Astrocyte (in vitro differentiated cells and primary cell): ENCODE data around the gene HECTD4. TPM values are rescaled to one million over a fixed set of nuclear protein-coding genes. Genes with fewer than 3 reads are reported as not detected.

Experiments used
- DNase-seq: peaks from one replicate; pipeline ENCODE4 v3.0.0-alpha.2; 2010; ENCODE audit warnings: low read depth
- FAIRE-seq: peaks from 2 replicates; lab custom pipeline; 2011; peaks lifted over from hg19 to GRCh38; lab: Jason Lieb, UNC
- H2AFZ ChIP-seq: 2 replicates; pipeline ENCODE4 v1.6.0; 2012; ENCODE audit warnings: low read depth, low read length, inconsistent platforms
- H3K27ac ChIP-seq: 2 replicates; pipeline ENCODE4 v1.5.1; 2011; ENCODE audit warnings: low read depth, low read length, inconsistent platforms
- H3K27me3 ChIP-seq: 2 replicates; pipeline ENCODE4 v1.6.0; 2011; ENCODE audit warnings: low read length, inconsistent platforms; ENCODE audit not compliant: insufficient read depth
- H3K36me3 ChIP-seq: 2 replicates; pipeline ENCODE4 v1.5.1; 2011; ENCODE audit warnings: low read length, inconsistent platforms; ENCODE audit not compliant: insufficient read depth
- H3K4me1 ChIP-seq: 2 replicates; pipeline ENCODE4 v1.5.1; 2011; ENCODE audit warnings: low read length, inconsistent platforms; ENCODE audit not compliant: insufficient read depth
- H3K4me2 ChIP-seq: 2 replicates; pipeline ENCODE4 v1.6.0; 2012; ENCODE audit warnings: low read length, inconsistent platforms
- H3K4me3 ChIP-seq: 2 replicates; pipeline ENCODE4 v1.5.1; 2011; ENCODE audit warnings: low read depth, mild to moderate bottlenecking, low read length, inconsistent platforms; ENCODE audit not compliant: insufficient read depth
- H3K79me2 ChIP-seq: 2 replicates; pipeline ENCODE4 v1.6.0; 2012; ENCODE audit warnings: mild to moderate bottlenecking, low read length, inconsistent platforms; ENCODE audit not compliant: insufficient read depth
- H3K9ac ChIP-seq: 2 replicates; pipeline ENCODE4 v1.6.0; 2012; ENCODE audit warnings: mild to moderate bottlenecking, low read length, inconsistent platforms
- H3K9me3 ChIP-seq: 2 replicates; pipeline ENCODE4 v1.5.1; 2012; ENCODE audit warnings: low read depth, mild to moderate bottlenecking, low read length, inconsistent platforms; ENCODE audit not compliant: insufficient read depth
- H4K20me1 ChIP-seq: 2 replicates; pipeline ENCODE4 v1.6.0; 2012; ENCODE audit warnings: low read length, inconsistent platforms; ENCODE audit not compliant: insufficient read depth
- H3K27ac Mint-ChIP-seq: one replicate; pipeline ENCODE4 v1.8.0; 2021; ENCODE audit warnings: mild to moderate bottlenecking, mixed read lengths; ENCODE audit not compliant: unreplicated experiment
- H3K27me3 Mint-ChIP-seq: one replicate; pipeline ENCODE4 v1.8.0; 2021; ENCODE audit warnings: low read depth, mixed read lengths; ENCODE audit not compliant: unreplicated experiment
- H3K36me3 Mint-ChIP-seq: one replicate; pipeline ENCODE4 v1.8.0; 2021; ENCODE audit warnings: low read depth, mixed read lengths; ENCODE audit not compliant: unreplicated experiment
- H3K4me1 Mint-ChIP-seq: one replicate; pipeline ENCODE4 v1.8.0; 2021; ENCODE audit warnings: low read depth, mixed read lengths; ENCODE audit not compliant: unreplicated experiment
- H3K4me3 Mint-ChIP-seq: one replicate; pipeline ENCODE4 v1.8.0; 2021; ENCODE audit warnings: mild to moderate bottlenecking, moderate library complexity, mixed read lengths; ENCODE audit not compliant: unreplicated experiment
- H3K9me3 Mint-ChIP-seq: one replicate; pipeline ENCODE4 v1.8.0; 2021; ENCODE audit warnings: mild to moderate bottlenecking, mixed read lengths; ENCODE audit not compliant: unreplicated experiment
- EZH2 ChIP-seq: IDR thresholded peaks from 2 replicates; pipeline ENCODE4 v1.6.1; 2012; ENCODE audit warnings: mild to moderate bottlenecking, low read length, inconsistent platforms; ENCODE audit not compliant: insufficient read depth
- total RNA-seq: library from RNA; stranded (reverse); gene quantifications from 2 replicates; pipeline ENCODE4 v1.2.1, GENCODE V29; 2021
- TF ChIP-seq, protein P1 (sequence below): IDR thresholded peaks from 2 replicates; pipeline ENCODE4 v1.5.1; 2011; ENCODE audit warnings: low read depth, mild to moderate bottlenecking, inconsistent platforms, low read length, moderate library complexity; ENCODE audit not compliant: insufficient read depth

HECTD4 gene
- total RNA-seq, 1 donor from 2014 or later, result 38.9 TPM

DNA sequence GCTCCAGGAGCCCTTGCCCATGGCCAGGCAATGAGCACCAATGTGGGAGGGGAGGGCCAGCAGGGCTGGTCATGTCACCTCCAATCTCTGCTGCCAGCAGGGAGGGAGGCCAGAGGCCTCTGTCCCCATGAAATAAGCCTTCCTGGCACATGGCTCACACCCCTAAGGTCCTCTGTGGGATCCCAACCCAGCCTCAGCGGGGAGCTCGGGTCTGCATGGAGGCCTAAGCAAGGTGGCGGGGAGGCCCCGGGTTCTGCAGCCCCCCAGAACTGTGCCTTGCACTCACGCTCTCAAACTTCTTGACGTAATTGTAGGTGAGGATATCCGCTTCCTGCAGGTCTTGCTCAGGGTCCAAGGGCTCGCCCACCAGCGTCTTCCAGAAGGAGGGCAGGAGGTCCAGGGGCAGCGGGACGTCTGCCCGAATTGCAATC is 215.2 kb downstream of the HECTD4 start:
- Histone ChIP-seq H3K27ac (no peak overlapping the region), H3K9ac (no peak overlapping the region), H3K79me2 (no peaks in the 10 kb centered on the region), H4K20me1 (no peaks in the 10 kb centered on the region), H3K4me1 (no peaks in the 10 kb centered on the region), H3K36me3 (peaks cover 1% of the 10 kb centered on the region), H3K27me3 (no peaks in the 10 kb centered on the region), H3K4me3 (no peak overlapping the region), H2AFZ (no peak overlapping the region), H3K9me3 (no peaks in the 10 kb centered on the region), H3K4me2 (no peak overlapping the region)
- no peak for FAIRE-seq
- no peak for TF ChIP-seq EZH2
- TF ChIP-seq, protein P1, sequence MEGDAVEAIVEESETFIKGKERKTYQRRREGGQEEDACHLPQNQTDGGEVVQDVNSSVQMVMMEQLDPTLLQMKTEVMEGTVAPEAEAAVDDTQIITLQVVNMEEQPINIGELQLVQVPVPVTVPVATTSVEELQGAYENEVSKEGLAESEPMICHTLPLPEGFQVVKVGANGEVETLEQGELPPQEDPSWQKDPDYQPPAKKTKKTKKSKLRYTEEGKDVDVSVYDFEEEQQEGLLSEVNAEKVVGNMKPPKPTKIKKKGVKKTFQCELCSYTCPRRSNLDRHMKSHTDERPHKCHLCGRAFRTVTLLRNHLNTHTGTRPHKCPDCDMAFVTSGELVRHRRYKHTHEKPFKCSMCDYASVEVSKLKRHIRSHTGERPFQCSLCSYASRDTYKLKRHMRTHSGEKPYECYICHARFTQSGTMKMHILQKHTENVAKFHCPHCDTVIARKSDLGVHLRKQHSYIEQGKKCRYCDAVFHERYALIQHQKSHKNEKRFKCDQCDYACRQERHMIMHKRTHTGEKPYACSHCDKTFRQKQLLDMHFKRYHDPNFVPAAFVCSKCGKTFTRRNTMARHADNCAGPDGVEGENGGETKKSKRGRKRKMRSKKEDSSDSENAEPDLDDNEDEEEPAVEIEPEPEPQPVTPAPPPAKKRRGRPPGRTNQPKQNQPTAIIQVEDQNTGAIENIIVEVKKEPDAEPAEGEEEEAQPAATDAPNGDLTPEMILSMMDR, result no peak
- no peak overlapping the region for H3K4me3 Mint-ChIP-seq
- peaks cover 16% of the 10 kb centered on the region for H3K36me3 Mint-ChIP-seq
- no peaks in the 10 kb centered on the region for H3K9me3 Mint-ChIP-seq
- no peak overlapping the region for H3K27ac Mint-ChIP-seq
- H3K4me1 Mint-ChIP-seq, result no peaks in the 10 kb centered on the region
- H3K27me3 Mint-ChIP-seq, result no peaks in the 10 kb centered on the region
- no peak for DNase-seq

DNA sequence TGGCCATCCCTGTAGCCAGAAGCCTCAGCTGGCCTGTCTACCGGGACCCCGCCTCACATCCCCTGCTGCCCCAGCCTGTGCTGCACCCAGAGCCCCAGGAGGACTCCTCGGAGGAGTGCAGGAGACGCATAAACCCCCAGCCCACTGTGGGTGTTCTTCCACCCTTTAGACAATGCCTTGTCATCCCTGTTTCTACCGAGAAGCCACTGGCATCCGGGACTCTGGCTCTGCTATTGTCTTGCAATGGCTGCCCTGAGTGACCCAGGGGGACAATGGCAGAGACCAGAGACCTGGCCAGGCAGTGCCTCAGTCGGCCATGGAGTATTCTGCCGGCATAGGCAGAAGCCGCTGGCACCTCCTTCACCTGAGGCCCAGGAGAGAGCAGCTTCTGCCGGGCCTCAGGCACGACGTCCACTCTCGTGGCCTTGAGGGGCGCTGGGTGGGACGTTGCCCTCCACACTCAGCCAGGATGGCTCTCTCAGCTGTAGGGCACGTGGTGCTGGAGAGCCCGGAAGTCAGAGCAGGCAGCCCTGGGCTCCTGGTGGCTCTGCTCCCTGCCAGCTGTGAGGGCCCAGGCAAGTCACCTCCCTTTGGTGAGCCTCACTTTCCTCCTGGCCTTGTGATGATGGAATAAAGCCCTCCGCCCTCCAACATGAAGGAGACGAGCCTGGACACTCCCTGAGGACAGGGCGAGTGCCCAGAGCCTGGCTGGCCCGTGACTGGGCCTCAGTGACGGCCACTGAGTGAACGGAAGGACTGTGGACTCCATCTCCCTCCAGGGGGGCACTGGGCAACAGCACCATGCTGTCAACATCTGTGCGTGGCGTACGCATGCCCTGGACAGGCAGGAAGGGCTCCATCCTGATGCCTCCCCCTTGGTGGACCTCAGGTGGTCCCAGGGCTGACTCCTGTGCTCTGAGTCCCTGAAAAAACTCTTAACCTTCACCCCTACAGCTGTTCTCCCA is 215.9 kb downstream of the HECTD4 start:
- H3K4me3 ChIP-seq, result no peak overlapping the region
- peaks cover 4% of the 10 kb centered on the region for H3K36me3 ChIP-seq
- no peak overlapping the region for H3K4me3 Mint-ChIP-seq
- H3K9ac ChIP-seq, result no peak overlapping the region
- DNase-seq, result no peak
- no peaks in the 10 kb centered on the region for H3K27me3 ChIP-seq
- no peaks in the 10 kb centered on the region for H4K20me1 ChIP-seq
- no peak overlapping the region for H3K27ac ChIP-seq
- no peaks in the 10 kb centered on the region for H3K27me3 Mint-ChIP-seq
- no peaks in the 10 kb centered on the region for H3K4me1 Mint-ChIP-seq
- no peaks in the 10 kb centered on the region for H3K4me1 ChIP-seq
- FAIRE-seq, result no peak
- no peak overlapping the region for H2AFZ ChIP-seq
- no peak overlapping the region for H3K4me2 ChIP-seq
- TF ChIP-seq, protein P1, result no peak
- no peak for TF ChIP-seq EZH2
- no peaks in the 10 kb centered on the region for H3K79me2 ChIP-seq
- H3K9me3 ChIP-seq, result no peaks in the 10 kb centered on the region
- no peak overlapping the region for H3K27ac Mint-ChIP-seq
- peaks cover 21% of the 10 kb centered on the region for H3K36me3 Mint-ChIP-seq
- no peaks in the 10 kb centered on the region for H3K9me3 Mint-ChIP-seq

DNA sequence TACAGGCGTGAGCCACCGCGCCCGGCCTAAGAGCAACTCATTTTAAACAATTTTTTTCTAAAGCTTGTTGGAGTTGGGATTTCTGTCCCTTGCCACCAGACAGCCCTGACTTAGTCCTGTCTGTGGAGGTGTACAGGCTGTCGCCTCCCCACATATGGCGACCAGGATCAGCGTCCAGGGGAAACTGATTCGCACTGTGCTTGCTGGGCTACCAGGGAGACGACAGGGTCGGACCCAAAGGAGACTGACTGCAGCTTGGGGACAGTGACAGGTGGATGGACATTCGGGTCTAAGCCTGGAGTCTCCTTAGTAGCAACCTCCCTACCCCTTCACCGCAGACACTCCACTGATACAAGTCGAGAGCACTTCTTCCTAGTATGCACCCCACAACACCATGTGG is 216.6 kb downstream of the HECTD4 start:
- Mint-ChIP-seq H3K27me3 (no peaks in the 10 kb centered on the region), H3K9me3 (peaks cover 2% of the 10 kb centered on the region), H3K36me3 (peaks cover 23% of the 10 kb centered on the region), H3K27ac (no peak overlapping the region), H3K4me3 (no peak overlapping the region), H3K4me1 (no peaks in the 10 kb centered on the region)
- H3K27ac ChIP-seq, result no peak overlapping the region
- H3K27me3 ChIP-seq, result no peaks in the 10 kb centered on the region
- no peak overlapping the region for H3K4me2 ChIP-seq
- H3K79me2 ChIP-seq, result no peaks in the 10 kb centered on the region
- no peaks in the 10 kb centered on the region for H4K20me1 ChIP-seq
- DNase-seq (no peak), FAIRE-seq (no peak)
- no peak overlapping the region for H2AFZ ChIP-seq
- H3K9ac ChIP-seq, result no peak overlapping the region
- TF ChIP-seq, protein P1, result no peak
- TF ChIP-seq EZH2, result no peak
- H3K4me3 ChIP-seq, result no peak overlapping the region
- no peaks in the 10 kb centered on the region for H3K4me1 ChIP-seq
- peaks cover 4% of the 10 kb centered on the region for H3K36me3 ChIP-seq
- no peaks in the 10 kb centered on the region for H3K9me3 ChIP-seq
